Glomerular visceral epithelial cell (primary cell): ENCODE data around the gene HNRNPH3.

ENCODE experiments used
- DNase-seq: peaks from one replicate; pipeline ENCODE4 v3.0.0-alpha.2; 2016; ENCODE audit errors: extremely low spot score

Gene HNRNPH3

GRCh38 chr10:68385740-68386139, 53.9 kb downstream of the HNRNPH3 start:
- no peak for DNase-seq
